ENCODE measurements around the gene MCRIP1. TPM values are rescaled to one million over a fixed set of nuclear protein-coding genes. Genes with fewer than 3 reads are reported as not detected.

MCRIP1 gene
- total RNA-seq, 1 donor from 2014 or later, result 133 TPM

GRCh38 chr17:81803728-81804558, 29.1 kb downstream of the MCRIP1 start, which contains the start of gene GCGR:
GCGR (plus strand) TSS chr17:81804150; CDS start chr17:81809019, 4,869 bp downstream.
- Mint-ChIP-seq H3K27me3 (ENCODE audit: low read depth) (peaks cover 32% of the 10 kb centered on the region), H3K9me3 (ENCODE audit: low read depth) (peaks cover 2% of the 10 kb centered on the region), H3K27ac (ENCODE audit: unreplicated experiment) (no peak within 1 kb of the TSS), H3K4me1 (ENCODE audit: low read depth) (peaks cover 7% of the 10 kb centered on the region), H3K36me3 (ENCODE audit: low read depth) (no peaks in the 10 kb centered on the region), H3K4me3 (ENCODE audit: unreplicated experiment) (no peak within 1 kb of the TSS)
- no peak for TF ChIP-seq CTCF (IDR thresholded peaks at IDR 0.05)
- no peak for DNase-seq (ENCODE audit: low spot score)

- no peaks in the 10 kb centered on the region for H3K36me3 Mint-ChIP-seq (ENCODE audit: low read depth)
- H3K4me3 Mint-ChIP-seq (ENCODE audit: unreplicated experiment), result no peak overlapping the region
- peaks cover 7% of the 10 kb centered on the region for H3K4me1 Mint-ChIP-seq (ENCODE audit: low read depth)
- H3K27ac Mint-ChIP-seq (ENCODE audit: unreplicated experiment), result no peak overlapping the region
- H3K27me3 Mint-ChIP-seq (ENCODE audit: low read depth), result peaks cover 30% of the 10 kb centered on the region
- peaks cover 2% of the 10 kb centered on the region for H3K9me3 Mint-ChIP-seq (ENCODE audit: low read depth)
- DNase-seq (ENCODE audit: low spot score), result no peak
- no peak for TF ChIP-seq CTCF (IDR thresholded peaks at IDR 0.05)
Measured at GRCh38 chr17:81802856-81803643, 30.0 kb downstream of the MCRIP1 start.

GRCh38 chr17:81802048-81802758, 30.9 kb downstream of the MCRIP1 start:
- no peak for TF ChIP-seq CTCF (IDR thresholded peaks at IDR 0.05)
- no peak for DNase-seq (ENCODE audit: low spot score)
- Mint-ChIP-seq H3K27ac (ENCODE audit: unreplicated experiment) (no peak overlapping the region), H3K9me3 (ENCODE audit: low read depth) (peaks cover 2% of the 10 kb centered on the region), H3K27me3 (ENCODE audit: low read depth) (peaks cover 30% of the 10 kb centered on the region), H3K4me3 (ENCODE audit: unreplicated experiment) (no peak overlapping the region), H3K36me3 (ENCODE audit: low read depth) (no peaks in the 10 kb centered on the region), H3K4me1 (ENCODE audit: low read depth) (peaks cover 7% of the 10 kb centered on the region)

- no peak overlapping the region for H3K4me3 Mint-ChIP-seq (ENCODE audit: unreplicated experiment)
- H3K27me3 Mint-ChIP-seq (ENCODE audit: low read depth), result peaks cover 30% of the 10 kb centered on the region
- peaks cover 2% of the 10 kb centered on the region for H3K9me3 Mint-ChIP-seq (ENCODE audit: low read depth)
- no peak for DNase-seq (ENCODE audit: low spot score)
- H3K27ac Mint-ChIP-seq (ENCODE audit: unreplicated experiment), result no peak overlapping the region
- no peak for TF ChIP-seq CTCF (IDR thresholded peaks at IDR 0.05)
- no peaks in the 10 kb centered on the region for H3K36me3 Mint-ChIP-seq (ENCODE audit: low read depth)
- peaks cover 7% of the 10 kb centered on the region for H3K4me1 Mint-ChIP-seq (ENCODE audit: low read depth)
Measured at GRCh38 chr17:81801327-81801726, 31.8 kb downstream of the MCRIP1 start.

GRCh38 chr17:81794509-81794908, 38.6 kb downstream of the MCRIP1 start:
- Mint-ChIP-seq H3K36me3 (ENCODE audit: low read depth) (no peaks in the 10 kb centered on the region), H3K4me1 (ENCODE audit: low read depth) (no peaks in the 10 kb centered on the region), H3K9me3 (ENCODE audit: low read depth) (no peaks in the 10 kb centered on the region), H3K27me3 (ENCODE audit: low read depth) (no peaks in the 10 kb centered on the region), H3K27ac (ENCODE audit: unreplicated experiment) (no peak overlapping the region), H3K4me3 (ENCODE audit: unreplicated experiment) (no peak overlapping the region)
- no peak for DNase-seq (ENCODE audit: low spot score)
- TF ChIP-seq CTCF (IDR thresholded peaks at IDR 0.05), result no peak

Measured in chondrocyte (in vitro differentiated cells).